HG02852 (cell line): ENCODE measurements around the gene CMIP.

Experiments used
- ATAC-seq: cut with Tn5 transposase; IDR thresholded peaks from one replicate; pipeline ENCODE4 v1.9.1; 2021; ENCODE audit warnings: mild to moderate bottlenecking, moderate library complexity; ENCODE audit not compliant: unreplicated experiment

Gene CMIP

GRCh38 chr16:81528256-81528655 is 83.6 kb downstream of the CMIP start:
- no peak for ATAC-seq

GRCh38 chr16:81530296-81530721 is 85.7 kb downstream of the CMIP start:
- ATAC-seq = no peak

GRCh38 chr16:81530814-81531213 is 86.2 kb downstream of the CMIP start:
- no peak for ATAC-seq

GRCh38 chr16:81531419-81531821 is 86.8 kb downstream of the CMIP start:
- no peak for ATAC-seq

- ATAC-seq = no peak
Measured at GRCh38 chr16:81532491-81533174, 88.0 kb downstream of the CMIP start.

GRCh38 chr16:81533175-81533507 is 88.5 kb downstream of the CMIP start:
- no peak for ATAC-seq

GRCh38 chr16:81535679-81536360 is 91.2 kb downstream of the CMIP start:
- no peak for ATAC-seq

- ATAC-seq = no peak
Measured at GRCh38 chr16:81536648-81537047, 92.0 kb downstream of the CMIP start.

- ATAC-seq = no peak
Measured at GRCh38 chr16:81537721-81538561, 93.3 kb downstream of the CMIP start.

GRCh38 chr16:81539009-81539758 is 94.6 kb downstream of the CMIP start:
- ATAC-seq = no peak

- ATAC-seq = no peak
Measured at GRCh38 chr16:81539759-81540472, 95.3 kb downstream of the CMIP start.

- no peak for ATAC-seq
Measured at GRCh38 chr16:81541314-81541713, 96.7 kb downstream of the CMIP start.

- no peak for ATAC-seq
Measured at GRCh38 chr16:81542609-81543570, 98.3 kb downstream of the CMIP start.

- no peak for ATAC-seq
Measured at GRCh38 chr16:81543571-81543970, 99.0 kb downstream of the CMIP start.

- ATAC-seq = no peak
Measured at GRCh38 chr16:81544261-81544660, 99.7 kb downstream of the CMIP start.

GRCh38 chr16:81544700-81545271 is 100.2 kb downstream of the CMIP start:
- ATAC-seq = no peak

GRCh38 chr16:81545470-81546250 is 101.1 kb downstream of the CMIP start:
- no peak for ATAC-seq

GRCh38 chr16:81546781-81547180 is 102.2 kb downstream of the CMIP start:
- ATAC-seq = no peak
